Peyer's patch (tissue), 4 donors: ENCODE data around the gene IL36G. TPM values are rescaled to one million over a fixed set of nuclear protein-coding genes. Genes with fewer than 3 reads are reported as not detected.

Experiments used
- DNase-seq, 3 donors: peaks; one replicate each; pipeline ENCODE4 v3.0.0-alpha.2; 2017 to 2019
- H3K27ac ChIP-seq, 4 donors: fragments of 200-600 bp; sonication (generic); one replicate each; pipeline ENCODE4 v1.5.1; 2016 to 2019
- H3K27me3 ChIP-seq, 2 donors: fragments of 200-600 bp; sonication (generic); one replicate each; pipeline ENCODE4 v1.5.1; 2019
- H3K36me3 ChIP-seq, 3 donors: fragments of 200-600 bp; sonication (generic); one replicate each; pipeline ENCODE4 v1.5.1; 2016 to 2019
- H3K4me1 ChIP-seq, 4 donors: fragments of 200-600 bp; sonication (generic); one replicate each; pipeline ENCODE4 v1.5.1; 2016 to 2019
- H3K4me3 ChIP-seq, 4 donors: fragments of 200-600 bp; sonication (generic); 1 replicate in 3 of 4; 2 replicates in 1 of 4; pipeline ENCODE4 v1.5.1; 2016 to 2019; ENCODE audit warnings: mild to moderate bottlenecking in 1 of 4
- H3K9me3 ChIP-seq, 4 donors: fragments of 200-600 bp; sonication (generic); one replicate each; pipeline ENCODE4 v1.5.1; 2016 to 2019; ENCODE audit warnings: mild to moderate bottlenecking in 1 of 4
- CTCF ChIP-seq, 6 experiments: fragments of 450-650 bp in 4 of 6; fragments of 200-600 bp in 2 of 6; sonication (generic) in 1 of 6; IDR thresholded peaks; one replicate each; pipeline ENCODE4 v1.5.1; 2017 to 2019; ENCODE audit warnings: antibody characterized with exemption in 6 of 6, mild to moderate bottlenecking in 3 of 6, moderate library complexity in 1 of 6
- POLR2A ChIP-seq, 2 donors: fragments of 450-650 bp; IDR thresholded peaks; one replicate each; pipeline ENCODE4 v1.5.1; 2017; ENCODE audit warnings: antibody characterized with exemption in 2 of 2, mild to moderate bottlenecking in 2 of 2, moderate library complexity in 2 of 2
- total RNA-seq, 4 donors: library from RNA; depleted of rRNA; stranded (reverse); fragments of >200 nt; gene quantifications; one replicate each; pipeline ENCODE4 v1.1.0, GENCODE V29; 2016

IL36G gene
- total RNA-seq, 4 donors from 2014 or later, result not detected

GRCh38 chr2:112959109-112959812 lies 18.5 kb upstream of the IL36G start:
- DNase-seq, result no peak

DNA sequence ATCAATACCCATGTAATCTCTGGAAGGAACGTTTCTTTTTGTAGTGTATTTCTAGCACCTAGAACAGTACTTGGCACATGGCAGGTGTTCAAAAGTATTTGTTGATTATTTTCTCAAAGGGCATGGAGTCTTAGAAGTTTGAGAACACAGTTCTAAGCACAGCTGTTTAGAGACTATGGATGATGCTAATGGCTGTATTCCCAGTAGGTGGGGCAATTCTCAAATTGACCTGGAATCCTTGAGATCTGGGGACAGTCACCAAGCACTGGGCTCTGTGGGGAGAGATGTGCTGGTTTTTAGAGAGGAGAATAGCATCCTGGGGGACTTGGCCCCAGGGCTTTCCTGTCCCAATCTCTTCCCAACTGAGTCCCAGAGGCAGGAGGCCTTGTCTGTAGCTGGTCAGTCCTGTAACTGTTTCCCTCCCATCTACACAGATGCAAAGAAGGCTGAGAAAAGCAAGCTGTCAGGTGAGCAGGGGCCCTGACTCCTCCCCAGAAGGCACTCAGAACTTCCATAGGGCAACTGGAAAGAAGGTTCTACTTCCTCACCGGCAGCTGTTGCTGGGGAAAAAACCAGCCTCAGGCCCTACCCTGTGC lies 17.5 kb upstream of the IL36G start:
- Histone ChIP-seq H3K9me3 (no peaks in the 10 kb centered on the region), H3K4me1 (no peaks in the 10 kb centered on the region), H3K27ac (no peak overlapping the region), H3K36me3 (no peaks in the 10 kb centered on the region), H3K27me3 (no peaks in the 10 kb centered on the region), H3K4me3 (no peak overlapping the region)
- no peak for DNase-seq
- TF ChIP-seq CTCF (IDR thresholded peaks at IDR 0.05) (no peak), POLR2A (IDR thresholded peaks at IDR 0.05) (no peak)

More at GRCh38 chr2:112959109-112959812, 18.5 kb upstream of the IL36G start:
- no peaks in the 10 kb centered on the region for H3K27me3 ChIP-seq
- TF ChIP-seq CTCF (IDR thresholded peaks at IDR 0.05) (no peak), POLR2A (IDR thresholded peaks at IDR 0.05) (no peak)
- H3K4me1 ChIP-seq, result no peaks in the 10 kb centered on the region
- no peaks in the 10 kb centered on the region for H3K9me3 ChIP-seq
- H3K36me3 ChIP-seq, result no peaks in the 10 kb centered on the region
- H3K27ac ChIP-seq, result no peak overlapping the region
- no peak overlapping the region for H3K4me3 ChIP-seq

DNA sequence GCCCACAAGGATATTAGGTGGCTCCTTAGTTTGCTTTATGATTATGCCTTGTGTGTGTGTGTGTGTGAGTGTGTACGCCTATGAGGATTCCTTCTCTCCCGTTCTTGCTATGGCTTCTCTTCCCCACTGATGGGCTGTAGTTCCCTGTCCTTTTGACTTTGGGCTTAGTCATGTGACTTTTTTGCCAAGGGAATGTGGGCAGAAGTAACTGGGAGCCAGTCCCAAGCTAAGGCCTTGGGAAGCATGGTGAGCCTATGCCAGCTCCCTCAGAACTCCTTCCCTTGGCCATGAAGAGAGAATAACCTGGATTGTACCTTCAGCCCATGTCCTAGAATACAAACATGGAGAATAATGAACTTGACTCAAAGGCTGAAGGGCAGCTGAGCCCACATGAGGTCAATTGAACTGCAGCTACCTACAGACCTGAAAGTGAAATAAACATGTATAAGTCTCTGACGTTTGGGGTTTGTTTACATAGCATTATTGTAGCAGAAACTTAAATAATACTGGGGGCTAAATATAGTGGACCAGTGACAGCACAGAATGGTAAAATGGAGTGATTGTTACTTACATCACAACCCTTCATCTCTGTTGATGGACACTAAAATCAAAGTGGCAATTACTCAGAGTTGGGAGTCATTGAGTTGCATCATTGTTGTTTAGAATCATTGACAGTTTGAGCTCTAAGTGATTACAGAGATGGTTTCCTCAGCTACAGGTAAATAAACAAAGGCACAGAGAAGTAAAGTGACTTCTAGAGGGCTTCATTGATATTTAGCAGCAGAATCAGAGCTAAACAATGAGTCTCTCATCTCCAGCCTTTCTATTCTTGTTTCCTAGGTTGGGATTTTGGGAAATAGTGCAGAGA lies 15.3 kb upstream of the IL36G start:
- TF ChIP-seq CTCF (IDR thresholded peaks at IDR 0.05) (no peak), POLR2A (IDR thresholded peaks at IDR 0.05) (no peak)
- H3K27me3 ChIP-seq, result no peaks in the 10 kb centered on the region
- H3K4me1 ChIP-seq, result no peaks in the 10 kb centered on the region
- no peak overlapping the region for H3K27ac ChIP-seq
- no peak for DNase-seq
- no peaks in the 10 kb centered on the region for H3K9me3 ChIP-seq
- no peaks in the 10 kb centered on the region for H3K36me3 ChIP-seq
- no peak overlapping the region for H3K4me3 ChIP-seq

- no peak for DNase-seq
- H3K27ac ChIP-seq, result no peak overlapping the region
- no peaks in the 10 kb centered on the region for H3K27me3 ChIP-seq
- H3K9me3 ChIP-seq, result no peaks in the 10 kb centered on the region
- no peak for TF ChIP-seq POLR2A (IDR thresholded peaks at IDR 0.05)
- no peak for TF ChIP-seq CTCF (IDR thresholded peaks at IDR 0.05)
- H3K4me3 ChIP-seq, result no peak overlapping the region
- H3K4me1 ChIP-seq, result no peaks in the 10 kb centered on the region
- H3K36me3 ChIP-seq, result no peaks in the 10 kb centered on the region
These were observed 10.8 kb upstream of the IL36G start for GRCh38 chr2:112967023-112967422.

DNA sequence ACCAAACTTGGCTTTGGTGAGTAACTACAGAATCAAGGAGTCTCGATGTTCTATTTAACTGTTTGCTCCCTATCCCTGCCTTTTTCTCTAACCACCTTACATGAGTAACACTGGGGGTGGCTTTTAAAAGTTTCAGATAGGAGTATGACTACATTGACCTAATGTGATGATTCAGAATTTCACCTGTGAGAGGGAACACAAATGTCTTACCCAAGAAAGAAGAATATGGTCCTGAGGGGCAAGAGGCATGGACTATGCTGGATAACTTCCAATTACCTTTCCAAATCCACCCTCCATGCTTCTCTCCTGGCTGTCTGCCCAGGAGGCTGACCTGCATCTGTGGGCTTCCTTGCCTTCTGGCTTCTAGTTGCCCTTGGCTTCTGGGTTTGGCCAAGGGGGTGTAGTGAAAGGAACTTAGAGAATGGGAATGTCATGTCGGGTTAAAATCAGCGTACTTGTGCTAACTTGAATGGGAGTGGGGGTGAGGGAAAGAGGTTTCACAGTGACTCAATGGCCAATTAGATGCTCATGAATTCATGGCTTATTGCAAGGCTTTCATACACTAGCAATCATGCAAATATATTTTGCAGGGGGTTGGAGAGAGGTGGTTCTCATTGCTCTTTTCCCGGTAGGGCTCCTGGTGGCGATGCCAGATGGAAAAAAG lies 5.3 kb upstream of the IL36G start:
- H3K4me3 ChIP-seq, result no peak overlapping the region
- H3K36me3 ChIP-seq, result no peaks in the 10 kb centered on the region
- H3K4me1 ChIP-seq, result no peaks in the 10 kb centered on the region
- no peaks in the 10 kb centered on the region for H3K27me3 ChIP-seq
- H3K9me3 ChIP-seq, result no peaks in the 10 kb centered on the region
- no peak for TF ChIP-seq CTCF (IDR thresholded peaks at IDR 0.05)
- TF ChIP-seq POLR2A (IDR thresholded peaks at IDR 0.05), result no peak
- H3K27ac ChIP-seq, result no peak overlapping the region
- no peak for DNase-seq
